Fibroblast of lung (primary cell): ENCODE results near the gene ANKS6. TPM values are rescaled to one million over a fixed set of nuclear protein-coding genes. Genes with fewer than 3 reads are reported as not detected.

ENCODE experiments used
- DNase-seq, 2 donors: peaks; one replicate each; pipeline versions ENCODE4 v3.0.0 to v3.0.0-alpha.2; 2010; ENCODE audit warnings: low read depth in 2 of 2
- H2AFZ ChIP-seq: 2 replicates; pipeline ENCODE4 v1.5.1; 2012; ENCODE audit warnings: low read length, control low read depth, inconsistent platforms
- H3K27ac ChIP-seq: 2 replicates; pipeline ENCODE4 v1.5.1; 2011; ENCODE audit warnings: low read length, control low read depth; ENCODE audit not compliant: insufficient read depth
- H3K27me3 ChIP-seq: 2 replicates; pipeline ENCODE4 v1.5.1; 2011; ENCODE audit warnings: mild to moderate bottlenecking, low read length; ENCODE audit not compliant: control insufficient read depth, insufficient read depth
- H3K36me3 ChIP-seq: 2 replicates; pipeline ENCODE4 v1.5.1; 2011; ENCODE audit warnings: low read length; ENCODE audit not compliant: control insufficient read depth, insufficient read depth
- H3K4me1 ChIP-seq: 2 replicates; pipeline ENCODE4 v1.5.1; 2011; ENCODE audit warnings: low read length; ENCODE audit not compliant: control insufficient read depth, insufficient read depth; ENCODE audit errors: extremely low read depth
- H3K4me2 ChIP-seq: 2 replicates; pipeline ENCODE4 v1.5.1; 2011; ENCODE audit warnings: low read length, control low read depth; ENCODE audit not compliant: insufficient read depth; ENCODE audit errors: extremely low read depth
- H3K4me3 ChIP-seq, 4 experiments: fragments of 200-600 bp in 1 of 4; sonication (generic) in 1 of 4; replicated peaks in 1 of 4; 2 replicates each; pipeline ENCODE4 v1.5.1; 2011 to 2016; ENCODE audit warnings: low read length in 4 of 4, low read depth in 3 of 4, mild to moderate bottlenecking in 3 of 4, control low read depth in 2 of 4, inconsistent platforms in 1 of 4, mixed read lengths in 1 of 4; ENCODE audit not compliant: insufficient read depth in 1 of 4; ENCODE audit errors: control extremely low read depth in 1 of 4
- H3K79me2 ChIP-seq: 2 replicates; pipeline ENCODE4 v1.5.1; 2012; ENCODE audit warnings: mild to moderate bottlenecking, low read length, inconsistent platforms; ENCODE audit not compliant: control insufficient read depth, insufficient read depth
- H3K9ac ChIP-seq: 2 replicates; pipeline ENCODE4 v1.5.1; 2011; ENCODE audit warnings: mild to moderate bottlenecking, low read length, control low read depth; ENCODE audit not compliant: insufficient read depth
- H3K9me3 ChIP-seq: 2 replicates; pipeline ENCODE4 v1.5.1; 2012; ENCODE audit warnings: low read depth, low read length; ENCODE audit not compliant: control insufficient read depth, insufficient read depth
- H4K20me1 ChIP-seq: 2 replicates; pipeline ENCODE4 v1.5.1; 2011; ENCODE audit warnings: low read length; ENCODE audit not compliant: control insufficient read depth, insufficient read depth; ENCODE audit errors: extremely low read depth
- EZH2 ChIP-seq: IDR thresholded peaks from 2 replicates; pipeline ENCODE4 v1.5.1; 2012; ENCODE audit warnings: low read length, control low read depth, mild to moderate bottlenecking; ENCODE audit errors: missing control alignments
- polyA plus RNA-seq, 2 donors: library from polyadenylated mRNA; depleted of rRNA in 1 of 2; stranded (reverse) in 1 of 2; unstranded in 1 of 2; fragments of >200 nt; gene quantifications; 2 replicates each; pipeline ENCODE4 v1.2.1, GENCODE V29; 2011 to 2012; ENCODE audit warnings: missing spikeins in 1 of 2
- total RNA-seq: library from RNA; depleted of rRNA; stranded (reverse); fragments of >200 nt; gene quantifications from 2 replicates; pipeline ENCODE4 v1.2.1, GENCODE V29; 2014
- TF ChIP-seq, protein P1 (sequence below), 2 donors: IDR thresholded peaks in 1 of 2; conservative IDR thresholded peaks in 1 of 2; 1 replicate in 1 of 2; 2 replicates in 1 of 2; pipeline ENCODE4 v1.5.1; 2011 to 2012; ENCODE audit warnings: low read length in 2 of 2, control low read depth in 1 of 2, inconsistent platforms in 1 of 2, low read depth in 1 of 2, mild to moderate bottlenecking in 1 of 2

Gene ANKS6
- total and polyA plus RNA-seq, 2 donors (not counting 1 experiment from before 2014, with no cell fraction given): 7.3 to 9.6 TPM

GRCh38 chr9:98821831-98822230, 25.5 kb upstream of the ANKS6 start:
- Histone ChIP-seq H3K27me3 (no peaks in the 10 kb centered on the region), H3K9me3 (no peaks in the 10 kb centered on the region), H3K4me3 (no peak overlapping the region), H3K27ac (no peak overlapping the region), H3K36me3 (no peaks in the 10 kb centered on the region), H3K4me1 (no peaks in the 10 kb centered on the region), H3K79me2 (no peaks in the 10 kb centered on the region), H2AFZ (no peak overlapping the region), H3K4me2 (no peak overlapping the region), H3K9ac (no peak overlapping the region), H4K20me1 (no peaks in the 10 kb centered on the region)
- DNase-seq: no peak
- TF ChIP-seq EZH2: no peak
- TF ChIP-seq, protein P1, sequence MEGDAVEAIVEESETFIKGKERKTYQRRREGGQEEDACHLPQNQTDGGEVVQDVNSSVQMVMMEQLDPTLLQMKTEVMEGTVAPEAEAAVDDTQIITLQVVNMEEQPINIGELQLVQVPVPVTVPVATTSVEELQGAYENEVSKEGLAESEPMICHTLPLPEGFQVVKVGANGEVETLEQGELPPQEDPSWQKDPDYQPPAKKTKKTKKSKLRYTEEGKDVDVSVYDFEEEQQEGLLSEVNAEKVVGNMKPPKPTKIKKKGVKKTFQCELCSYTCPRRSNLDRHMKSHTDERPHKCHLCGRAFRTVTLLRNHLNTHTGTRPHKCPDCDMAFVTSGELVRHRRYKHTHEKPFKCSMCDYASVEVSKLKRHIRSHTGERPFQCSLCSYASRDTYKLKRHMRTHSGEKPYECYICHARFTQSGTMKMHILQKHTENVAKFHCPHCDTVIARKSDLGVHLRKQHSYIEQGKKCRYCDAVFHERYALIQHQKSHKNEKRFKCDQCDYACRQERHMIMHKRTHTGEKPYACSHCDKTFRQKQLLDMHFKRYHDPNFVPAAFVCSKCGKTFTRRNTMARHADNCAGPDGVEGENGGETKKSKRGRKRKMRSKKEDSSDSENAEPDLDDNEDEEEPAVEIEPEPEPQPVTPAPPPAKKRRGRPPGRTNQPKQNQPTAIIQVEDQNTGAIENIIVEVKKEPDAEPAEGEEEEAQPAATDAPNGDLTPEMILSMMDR (conservative IDR thresholded peaks at IDR 0.05 in 1 of 2, IDR thresholded peaks at IDR 0.05 in 1 of 2; ENCODE audit: low read depth in 1 of 2, low read length in 2 of 2): no peak

- Histone ChIP-seq H3K4me3 (no peak overlapping the region), H3K4me1 (no peaks in the 10 kb centered on the region), H3K27ac (no peak overlapping the region), H4K20me1 (no peaks in the 10 kb centered on the region), H3K36me3 (no peaks in the 10 kb centered on the region), H3K4me2 (no peak overlapping the region), H3K27me3 (no peaks in the 10 kb centered on the region), H3K9me3 (no peaks in the 10 kb centered on the region), H2AFZ (no peak overlapping the region), H3K9ac (no peak overlapping the region), H3K79me2 (no peaks in the 10 kb centered on the region)
- no peak for DNase-seq
- no peak for TF ChIP-seq EZH2
- TF ChIP-seq, protein P1 (conservative IDR thresholded peaks at IDR 0.05 in 1 of 2, IDR thresholded peaks at IDR 0.05 in 1 of 2; ENCODE audit: low read depth in 1 of 2, low read length in 2 of 2): no peak
Measured at GRCh38 chr9:98819231-98819630, 22.9 kb upstream of the ANKS6 start.

- Histone ChIP-seq H3K79me2 (no peaks in the 10 kb centered on the region), H4K20me1 (no peaks in the 10 kb centered on the region), H3K27me3 (no peaks in the 10 kb centered on the region), H3K4me2 (no peak overlapping the region), H3K9ac (no peak overlapping the region), H3K4me3 (no peak overlapping the region), H3K4me1 (no peaks in the 10 kb centered on the region), H3K27ac (no peak overlapping the region), H3K9me3 (no peaks in the 10 kb centered on the region), H3K36me3 (no peaks in the 10 kb centered on the region), H2AFZ (no peak overlapping the region)
- TF ChIP-seq, protein P1 (conservative IDR thresholded peaks at IDR 0.05 in 1 of 2, IDR thresholded peaks at IDR 0.05 in 1 of 2; ENCODE audit: low read depth in 1 of 2, low read length in 2 of 2): no peak
- TF ChIP-seq EZH2: no peak
- no peak for DNase-seq
Measured at GRCh38 chr9:98818764-98819163, 22.4 kb upstream of the ANKS6 start.
